Liver (tissue), 3 donors: ENCODE results near the gene CLDN14.

Experiments used
- EGR1 ChIP-seq, 2 donors: IDR thresholded peaks; 2 replicates each; pipeline ENCODE4 v1.6.1; 2016 to 2018; ENCODE audit warnings: antibody characterized with exemption in 2 of 2, low read depth in 2 of 2
- JUND ChIP-seq, 2 donors: IDR thresholded peaks; 2 replicates each; pipeline ENCODE4 v1.6.1; 2016; ENCODE audit warnings: antibody characterized with exemption in 2 of 2
- YY1 ChIP-seq: IDR thresholded peaks from 2 replicates; pipeline ENCODE4 v1.6.1; 2016; ENCODE audit warnings: antibody characterized with exemption, mild to moderate bottlenecking
- TF ChIP-seq, protein P1 (sequence below): fragments of 150-350 bp; IDR thresholded peaks from 2 replicates; pipeline ENCODE4 v1.5.1; 2017; ENCODE audit warnings: improper control_type of control experiment, low read depth, low read length; ENCODE audit not compliant: missing input control
- donor health status: healthy.
- donor health status: healthy.

DNA sequence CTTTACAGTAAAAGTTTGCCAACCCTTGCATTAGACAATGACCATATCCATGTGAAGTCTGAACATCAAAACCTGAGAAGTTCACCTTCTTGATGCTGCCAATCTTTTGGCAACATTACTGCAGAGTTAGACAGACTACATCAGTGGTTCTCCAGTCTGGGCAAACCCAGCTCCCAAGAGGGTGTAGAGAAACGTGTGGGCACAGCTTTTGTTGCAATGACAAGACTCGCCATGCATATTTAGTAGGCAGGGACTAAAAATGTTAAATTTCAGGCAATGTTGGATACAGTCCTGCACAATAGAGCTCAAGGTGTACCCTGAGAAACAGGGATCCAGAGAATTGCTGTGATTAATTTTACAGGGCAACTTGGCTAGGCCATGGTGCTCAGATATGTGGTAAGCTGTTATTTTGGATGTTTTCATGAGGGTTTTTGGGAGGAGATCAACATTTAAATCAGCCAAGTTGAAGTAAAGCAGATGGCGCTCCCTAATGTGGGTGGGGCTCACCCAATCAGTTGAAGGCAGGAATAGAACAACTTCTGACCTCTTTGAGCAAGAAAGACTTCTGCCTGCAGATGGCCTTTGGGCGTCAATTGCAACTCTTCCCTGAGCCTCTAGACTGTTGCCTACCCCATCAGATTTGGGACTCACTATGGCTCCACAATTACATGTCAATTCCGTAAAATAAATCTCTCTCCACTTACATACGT, 37.6 kb upstream of the CLDN14 start:
- TF ChIP-seq JUND (IDR thresholded peaks at IDR 0.05) (no peak), EGR1 (IDR thresholded peaks at IDR 0.05; ENCODE audit: low read depth in 2 of 2) (no peak), YY1 (no peak)
- TF ChIP-seq, protein P1, sequence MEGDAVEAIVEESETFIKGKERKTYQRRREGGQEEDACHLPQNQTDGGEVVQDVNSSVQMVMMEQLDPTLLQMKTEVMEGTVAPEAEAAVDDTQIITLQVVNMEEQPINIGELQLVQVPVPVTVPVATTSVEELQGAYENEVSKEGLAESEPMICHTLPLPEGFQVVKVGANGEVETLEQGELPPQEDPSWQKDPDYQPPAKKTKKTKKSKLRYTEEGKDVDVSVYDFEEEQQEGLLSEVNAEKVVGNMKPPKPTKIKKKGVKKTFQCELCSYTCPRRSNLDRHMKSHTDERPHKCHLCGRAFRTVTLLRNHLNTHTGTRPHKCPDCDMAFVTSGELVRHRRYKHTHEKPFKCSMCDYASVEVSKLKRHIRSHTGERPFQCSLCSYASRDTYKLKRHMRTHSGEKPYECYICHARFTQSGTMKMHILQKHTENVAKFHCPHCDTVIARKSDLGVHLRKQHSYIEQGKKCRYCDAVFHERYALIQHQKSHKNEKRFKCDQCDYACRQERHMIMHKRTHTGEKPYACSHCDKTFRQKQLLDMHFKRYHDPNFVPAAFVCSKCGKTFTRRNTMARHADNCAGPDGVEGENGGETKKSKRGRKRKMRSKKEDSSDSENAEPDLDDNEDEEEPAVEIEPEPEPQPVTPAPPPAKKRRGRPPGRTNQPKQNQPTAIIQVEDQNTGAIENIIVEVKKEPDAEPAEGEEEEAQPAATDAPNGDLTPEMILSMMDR = no peak
